DND-41 (cell line): ENCODE measurements around the gene DSCAML1.

Source experiments
- EZH2 ChIP-seq: IDR thresholded peaks from 3 replicates; pipeline ENCODE4 v1.6.1; 2012; ENCODE audit warnings: borderline replicate concordance, low read depth, mild to moderate bottlenecking, moderate library complexity, low read length, inconsistent platforms; ENCODE audit not compliant: severe bottlenecking
- TF ChIP-seq, protein P1 (sequence below): IDR thresholded peaks from 2 replicates; pipeline ENCODE4 v1.5.1; 2012; ENCODE audit warnings: borderline replicate concordance, low read length, moderate library complexity, mild to moderate bottlenecking; ENCODE audit not compliant: poor library complexity, severe bottlenecking; ENCODE audit errors: extremely low read depth

DNA sequence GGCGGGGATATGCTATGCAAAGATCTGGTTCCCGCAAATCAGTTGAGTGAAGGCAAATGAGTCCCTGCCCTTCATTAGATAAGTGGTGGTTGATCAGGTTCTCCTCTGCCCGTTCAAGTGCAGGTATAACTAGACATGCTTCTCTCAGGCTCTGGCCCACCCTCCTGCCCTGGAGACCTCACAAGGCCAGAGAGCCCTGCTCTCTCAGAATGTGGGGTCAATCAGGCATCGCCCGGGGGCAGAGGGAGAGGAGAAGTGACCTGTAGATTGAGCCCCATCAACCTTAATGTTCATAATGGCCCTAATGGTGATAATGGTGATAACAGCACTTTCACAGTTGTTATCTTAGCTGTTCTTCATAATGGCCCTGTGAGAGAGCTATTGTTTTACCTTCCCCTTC lies 224.3 kb downstream of the DSCAML1 start:
- TF ChIP-seq EZH2, result no peak
- TF ChIP-seq, protein P1, sequence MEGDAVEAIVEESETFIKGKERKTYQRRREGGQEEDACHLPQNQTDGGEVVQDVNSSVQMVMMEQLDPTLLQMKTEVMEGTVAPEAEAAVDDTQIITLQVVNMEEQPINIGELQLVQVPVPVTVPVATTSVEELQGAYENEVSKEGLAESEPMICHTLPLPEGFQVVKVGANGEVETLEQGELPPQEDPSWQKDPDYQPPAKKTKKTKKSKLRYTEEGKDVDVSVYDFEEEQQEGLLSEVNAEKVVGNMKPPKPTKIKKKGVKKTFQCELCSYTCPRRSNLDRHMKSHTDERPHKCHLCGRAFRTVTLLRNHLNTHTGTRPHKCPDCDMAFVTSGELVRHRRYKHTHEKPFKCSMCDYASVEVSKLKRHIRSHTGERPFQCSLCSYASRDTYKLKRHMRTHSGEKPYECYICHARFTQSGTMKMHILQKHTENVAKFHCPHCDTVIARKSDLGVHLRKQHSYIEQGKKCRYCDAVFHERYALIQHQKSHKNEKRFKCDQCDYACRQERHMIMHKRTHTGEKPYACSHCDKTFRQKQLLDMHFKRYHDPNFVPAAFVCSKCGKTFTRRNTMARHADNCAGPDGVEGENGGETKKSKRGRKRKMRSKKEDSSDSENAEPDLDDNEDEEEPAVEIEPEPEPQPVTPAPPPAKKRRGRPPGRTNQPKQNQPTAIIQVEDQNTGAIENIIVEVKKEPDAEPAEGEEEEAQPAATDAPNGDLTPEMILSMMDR, result no peak
